D721Med (cell line): Measurements from ENCODE around the gene CAP2.
"Not testable (repeated sequence)": the region's sequence is repeated elsewhere in the genome, so short reads cannot be mapped to it uniquely, and the experiment has no call there.

Experiments used
- DNase-seq: peaks from one replicate; pipeline ENCODE4 v3.0.0; 2011; ENCODE audit warnings: low spot score; ENCODE audit not compliant: insufficient read length
- FAIRE-seq: peaks from 2 replicates; lab custom pipeline; 2011; peaks lifted over from hg19 to GRCh38; lab: Jason Lieb, UNC
- TF ChIP-seq, protein P1 (sequence below): IDR thresholded peaks from 2 replicates; pipeline ENCODE4 v1.5.1; 2012; ENCODE audit warnings: mild to moderate bottlenecking, control low read depth; ENCODE audit not compliant: insufficient read depth; ENCODE audit errors: missing control alignments

Gene CAP2

GRCh38 chr6:17423026-17423425 is 29.6 kb downstream of the CAP2 start:
- no peak for FAIRE-seq

DNA sequence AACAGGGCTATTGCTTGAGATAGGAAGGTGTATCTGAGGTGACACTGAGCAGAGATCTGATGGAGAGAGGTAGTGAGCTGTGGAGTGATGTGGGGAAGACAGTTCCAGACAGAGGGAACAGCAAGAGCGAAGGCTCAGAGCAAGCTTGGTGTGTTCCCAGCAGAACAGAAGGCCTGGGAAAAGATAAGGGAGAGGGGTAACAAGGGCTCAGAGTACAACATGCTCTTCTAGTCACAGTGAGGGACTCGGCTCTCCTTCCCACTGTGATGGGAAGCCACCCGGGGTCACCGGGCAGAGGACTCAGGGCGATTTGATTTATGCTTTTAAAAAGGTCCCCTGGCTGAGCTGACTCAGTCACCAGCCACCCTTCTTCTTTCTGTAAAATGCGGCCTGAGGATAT is 33.7 kb downstream of the CAP2 start:
- TF ChIP-seq, protein P1, sequence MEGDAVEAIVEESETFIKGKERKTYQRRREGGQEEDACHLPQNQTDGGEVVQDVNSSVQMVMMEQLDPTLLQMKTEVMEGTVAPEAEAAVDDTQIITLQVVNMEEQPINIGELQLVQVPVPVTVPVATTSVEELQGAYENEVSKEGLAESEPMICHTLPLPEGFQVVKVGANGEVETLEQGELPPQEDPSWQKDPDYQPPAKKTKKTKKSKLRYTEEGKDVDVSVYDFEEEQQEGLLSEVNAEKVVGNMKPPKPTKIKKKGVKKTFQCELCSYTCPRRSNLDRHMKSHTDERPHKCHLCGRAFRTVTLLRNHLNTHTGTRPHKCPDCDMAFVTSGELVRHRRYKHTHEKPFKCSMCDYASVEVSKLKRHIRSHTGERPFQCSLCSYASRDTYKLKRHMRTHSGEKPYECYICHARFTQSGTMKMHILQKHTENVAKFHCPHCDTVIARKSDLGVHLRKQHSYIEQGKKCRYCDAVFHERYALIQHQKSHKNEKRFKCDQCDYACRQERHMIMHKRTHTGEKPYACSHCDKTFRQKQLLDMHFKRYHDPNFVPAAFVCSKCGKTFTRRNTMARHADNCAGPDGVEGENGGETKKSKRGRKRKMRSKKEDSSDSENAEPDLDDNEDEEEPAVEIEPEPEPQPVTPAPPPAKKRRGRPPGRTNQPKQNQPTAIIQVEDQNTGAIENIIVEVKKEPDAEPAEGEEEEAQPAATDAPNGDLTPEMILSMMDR: no peak
- FAIRE-seq: no peak
- no peak for DNase-seq

More at GRCh38 chr6:17423026-17423425, 29.6 kb downstream of the CAP2 start:
- TF ChIP-seq, protein P1: no peak
- no peak for DNase-seq

GRCh38 chr6:17427617-17428016 is 34.2 kb downstream of the CAP2 start:
- TF ChIP-seq, protein P1: no peak
- no peak for FAIRE-seq
- no peak for DNase-seq

DNA sequence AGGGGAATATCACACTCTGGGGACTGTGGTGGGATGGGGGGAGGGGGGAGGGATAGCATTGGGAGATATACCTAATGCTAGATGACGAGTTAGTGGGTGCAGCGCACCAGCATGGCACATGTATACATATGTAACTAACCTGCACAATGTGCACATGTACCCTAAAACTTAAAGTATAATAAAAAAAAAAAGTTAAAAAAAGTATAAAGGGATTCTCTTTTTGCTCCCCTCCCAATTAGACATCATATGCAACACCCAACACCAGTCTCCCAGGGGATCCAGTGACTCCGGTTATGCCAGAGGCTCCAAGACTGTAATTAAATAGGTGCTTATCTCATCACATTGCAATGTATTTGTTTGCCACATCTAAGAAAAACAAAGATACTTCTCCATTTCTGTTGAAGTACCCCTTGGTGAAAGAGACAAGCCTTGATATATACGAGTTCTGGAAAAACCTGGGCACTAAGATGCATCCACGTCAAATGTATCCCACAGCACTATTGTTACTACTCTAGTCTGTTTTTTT is 35.3 kb downstream of the CAP2 start:
- not testable (repeated sequence) for FAIRE-seq

DNA sequence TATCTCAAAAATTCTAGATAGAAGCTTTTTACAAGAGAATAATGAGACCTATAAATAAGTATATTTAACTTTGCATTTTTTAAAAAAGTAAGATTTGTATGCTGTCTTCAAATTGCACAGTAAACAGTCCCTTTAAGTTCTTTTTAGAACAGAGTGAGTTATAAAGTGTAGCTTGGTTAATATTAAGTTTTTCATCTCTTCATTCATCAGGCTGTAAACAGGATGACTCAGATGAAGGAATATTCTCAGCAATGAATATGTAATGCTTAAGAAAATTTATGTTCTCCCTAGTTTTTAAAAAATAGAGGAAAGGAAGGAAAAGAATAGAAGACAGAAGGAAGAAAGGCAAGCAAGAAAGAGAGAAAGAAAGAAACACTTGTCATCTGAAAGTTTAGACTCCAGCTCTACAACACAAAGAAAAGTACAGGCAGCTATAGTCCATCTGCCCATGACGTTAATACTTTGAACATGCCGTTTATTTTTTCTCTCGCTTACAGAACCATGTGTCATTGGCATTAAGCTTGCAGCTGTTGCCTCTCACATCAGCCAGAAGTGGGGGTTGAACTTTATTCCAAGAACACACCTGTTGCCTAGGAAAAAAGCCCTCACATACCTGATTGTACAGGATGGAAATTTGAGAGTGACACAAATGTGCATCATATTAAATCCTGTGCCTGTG is 36.1 kb downstream of the CAP2 start:
- TF ChIP-seq, protein P1: no peak
- no peak for DNase-seq
- peak; percentile 44 for FAIRE-seq

More for the DNA sequence above, 35.3 kb downstream of the CAP2 start:
- DNase-seq: not testable (repeated sequence)

DNA sequence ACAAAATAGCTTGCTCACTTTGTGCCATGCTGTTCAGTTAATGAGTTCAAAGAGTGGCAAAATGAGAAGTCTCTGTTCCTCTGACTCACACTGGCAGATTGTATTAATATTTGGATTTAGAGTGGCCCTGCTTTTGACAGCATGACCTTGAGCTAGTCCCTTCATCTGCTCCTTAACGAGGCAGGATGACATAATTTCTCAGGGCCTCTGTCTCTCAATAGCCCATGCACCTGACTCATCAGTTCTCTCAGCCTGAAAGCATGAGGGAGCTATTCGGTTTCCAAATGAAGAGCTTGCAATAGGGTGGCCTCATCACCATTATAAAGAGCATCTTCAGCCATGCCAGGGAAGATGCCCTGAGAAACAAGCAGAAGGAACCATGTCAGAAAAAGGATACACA is 38.2 kb downstream of the CAP2 start:
- TF ChIP-seq, protein P1: no peak
- DNase-seq: no peak
- no peak for FAIRE-seq

DNA sequence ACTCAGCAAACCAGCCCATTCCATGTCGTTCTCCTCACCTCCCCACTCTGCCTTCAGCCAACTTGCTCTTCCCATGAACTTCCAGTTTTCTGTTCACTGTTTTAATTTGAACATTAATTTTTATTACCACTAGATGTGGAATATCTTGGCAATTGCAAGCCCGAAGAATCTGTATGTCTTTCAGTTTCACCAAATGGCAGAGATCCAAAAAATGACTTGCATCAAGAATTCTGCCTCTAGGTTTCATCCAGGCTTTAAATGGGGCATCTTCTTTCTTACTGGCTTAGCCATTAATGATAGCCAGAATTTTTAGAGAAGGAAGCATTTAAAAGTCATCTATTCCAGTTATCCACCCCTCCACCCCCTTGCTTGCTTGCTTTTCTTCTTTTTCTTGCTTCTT is 39.0 kb downstream of the CAP2 start:
- FAIRE-seq (no peak), DNase-seq (no peak)
- TF ChIP-seq, protein P1: no peak
